ENCODE data around the gene BCAS3.

DNA sequence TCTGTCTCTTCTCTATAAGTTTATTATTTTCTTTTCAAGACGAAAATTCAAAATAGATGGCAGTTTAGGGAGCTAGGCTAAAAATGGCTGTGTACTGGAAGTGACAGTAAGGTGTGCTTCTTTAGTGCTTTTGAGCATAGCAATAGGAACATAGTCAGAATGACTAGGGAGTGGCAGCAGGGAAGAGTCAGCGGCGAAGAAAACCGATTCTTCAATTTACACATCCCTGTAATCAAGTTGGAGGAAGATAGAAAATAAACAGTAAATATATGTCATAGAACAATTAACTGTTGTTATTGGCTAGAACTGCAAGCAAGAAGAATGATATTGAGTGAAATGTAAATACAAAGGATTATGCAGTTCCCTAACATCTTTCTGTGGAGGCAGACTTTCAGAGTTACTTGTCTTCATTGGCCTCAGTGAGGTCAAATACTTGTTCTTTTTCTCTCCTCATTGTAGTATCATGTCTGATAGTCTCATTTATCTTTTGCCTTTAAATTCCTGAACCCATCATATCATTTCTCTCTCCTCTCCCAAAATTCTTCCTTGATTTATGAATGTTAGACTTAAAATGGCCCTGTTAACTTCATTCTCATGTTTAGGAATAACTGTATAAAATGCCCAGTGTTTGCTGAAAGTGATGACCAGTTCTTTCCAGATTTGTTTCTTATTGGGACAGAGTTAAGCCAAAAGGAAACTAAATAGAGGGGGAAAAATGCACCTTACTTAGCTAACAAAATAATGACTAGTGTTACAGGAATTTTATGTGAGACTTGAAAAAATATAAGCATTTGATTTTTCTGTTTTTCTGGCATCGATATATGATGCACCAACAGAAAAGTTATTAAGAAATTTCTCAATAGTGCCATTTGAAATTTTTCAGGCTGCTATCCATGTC, 211.4 kb downstream of the BCAS3 start:
- TF ChIP-seq CTCF (IDR thresholded peaks at IDR 0.05) (no peak), EP300 (IDR thresholded peaks at IDR 0.05; ENCODE audit: low read depth) (no peak), POLR2A (IDR thresholded peaks at IDR 0.05) (no peak)

Measured in transverse colon (tissue), 3 donors.